GM12878 (cell line): ENCODE results near the gene CYSRT1. TPM values are rescaled to one million over a fixed set of nuclear protein-coding genes. Genes with fewer than 3 reads are reported as not detected.

Source experiments
- ATAC-seq: fragments of 200-7000 bp; cut with Tn5 transposase; 3 replicates; pipeline ENCODE4 v1.9.1; 2020; ENCODE audit warnings: mild to moderate bottlenecking, moderate library complexity
- BruUV-seq: library from RNA; stranded (reverse); fragments of 400-500 nt; replicated peaks from 2 replicates; lab custom pipeline; 2021; lab: Mats Ljungman, UMichigan
- CTCF ChIA-PET: fragments of 300-600 bp; sonication (Branson Sonifier 250); formaldehyde crosslinking; extraction: SDS; loops from one replicate; lab custom pipeline; 2021; ENCODE audit warnings: inconsistent platforms; lab: Yijun Ruan, JAX
- POLR2A ChIA-PET: fragments of 350-600 bp; formaldehyde crosslinking; extraction: SDS; loops from one replicate; lab custom pipeline; 2021; ENCODE audit warnings: inconsistent platforms; lab: Charles Lee
- RAD21 ChIA-PET: fragments of 300-600 bp; sonication (Branson Sonifier 250); formaldehyde crosslinking; loops from one replicate; lab custom pipeline; 2023; ENCODE audit warnings: antibody characterized with exemption; ENCODE audit not compliant: unreplicated experiment; lab: Charles Lee
- SMC1A ChIA-PET: fragments of 300-600 bp; sonication (Branson Sonifier 250); formaldehyde crosslinking; loops from one replicate; lab custom pipeline; 2023; ENCODE audit not compliant: unreplicated experiment, uncharacterized antibody; lab: Charles Lee
- DNase-seq: peaks from one replicate; pipeline ENCODE4 v3.0.0-alpha.2; 2011; ENCODE audit warnings: low read depth, low spot score
- FAIRE-seq: peaks from 3 replicates; lab custom pipeline; 2011; peaks lifted over from hg19 to GRCh38; lab: Jason Lieb, UNC
- H2AFZ ChIP-seq: 2 replicates; pipeline ENCODE4 v1.6.0; 2011; ENCODE audit warnings: low read depth, low read length, control low read depth; ENCODE audit not compliant: control insufficient read depth
- H3K27ac ChIP-seq: 2 replicates; pipeline ENCODE4 v1.5.1; 2011; ENCODE audit warnings: control low read depth; ENCODE audit not compliant: control insufficient read depth, insufficient read depth
- H3K27me3 ChIP-seq, 2 experiments: replicated peaks in 1 of 2; 2 replicates each; pipeline versions ENCODE4 v1.6.0 to v1.6.1; 2011; ENCODE audit warnings: low read length in 1 of 2; ENCODE audit not compliant: control insufficient read depth in 2 of 2, insufficient read depth in 2 of 2
- H3K36me3 ChIP-seq, 2 experiments: 2 replicates each; pipeline ENCODE4 v1.5.1; 2011; ENCODE audit warnings: low read length in 1 of 2; ENCODE audit not compliant: control insufficient read depth in 2 of 2, insufficient read depth in 2 of 2
- H3K4me1 ChIP-seq: 2 replicates; pipeline ENCODE4 v1.6.1; 2011; ENCODE audit warnings: mild to moderate bottlenecking, low read length, moderate library complexity, mixed read lengths; ENCODE audit not compliant: control insufficient read depth, insufficient read depth
- H3K4me2 ChIP-seq: 2 replicates; pipeline ENCODE4 v1.6.0; 2011; ENCODE audit warnings: control low read depth; ENCODE audit not compliant: control insufficient read depth, insufficient read depth
- H3K4me3 ChIP-seq: fragments of 200-600 bp; sonication (generic); 2 replicates; pipeline ENCODE4 v1.5.1; 2016
- H3K79me2 ChIP-seq: 2 replicates; pipeline ENCODE4 v1.6.0; 2011; ENCODE audit warnings: low read length; ENCODE audit not compliant: control insufficient read depth, insufficient read depth
- H3K9ac ChIP-seq: 2 replicates; pipeline ENCODE4 v1.8.0; 2011; ENCODE audit warnings: low read length, control low read depth, mixed read lengths; ENCODE audit not compliant: control insufficient read depth, insufficient read depth
- H3K9me3 ChIP-seq: replicated peaks from 3 replicates; pipeline ENCODE4 v1.5.1; 2011; ENCODE audit warnings: mild to moderate bottlenecking, low read length; ENCODE audit not compliant: control insufficient read depth, insufficient read depth
- H4K20me1 ChIP-seq: 2 replicates; pipeline ENCODE4 v1.6.0; 2011; ENCODE audit not compliant: control insufficient read depth, insufficient read depth
- ATF2 ChIP-seq: IDR thresholded peaks from 2 replicates; pipeline ENCODE4 v1.6.1; 2012; ENCODE audit warnings: low read length, inconsistent platforms
- CBX5 ChIP-seq: sonication (generic); IDR thresholded peaks from 2 replicates; pipeline ENCODE4 v1.6.1; 2016; ENCODE audit warnings: low read depth, moderate library complexity, mild to moderate bottlenecking, inconsistent platforms
- E2F4 ChIP-seq: IDR thresholded peaks from 2 replicates; pipeline ENCODE4 v1.6.1; 2012; ENCODE audit warnings: low read depth, low read length, improper control_type of control experiment
- POLR2A ChIP-seq: IDR thresholded peaks from 2 replicates; pipeline ENCODE4 v1.6.1; 2011; ENCODE audit warnings: low read depth, mild to moderate bottlenecking, low read length
- WGBS: methylation state at CpG from one replicate; pipeline ENCODE4 v1.1.6; 2016; ENCODE audit warnings: low lambda C conversion rate; ENCODE audit not compliant: insufficient replicate concordance, insufficient coverage; ENCODE audit errors: missing lambda C conversion rate; 5-methylcytosine and 5-hydroxymethylcytosine counted together
- in situ Hi-C: fragments of 300-500 bp; cut with MboI; formaldehyde crosslinking; loops from 9 replicates; pipeline ENCODE4 v1.14.3; 2018; ENCODE audit warnings: mixed read lengths
- intact Hi-C: fragments of 100-400 bp; cut with micrococcal nuclease; formaldehyde crosslinking; loops from one replicate; pipeline ENCODE4 v1.14.2; 2022; ENCODE audit not compliant: unreplicated experiment
- polyA plus RNA-seq, 11 experiments: library from polyadenylated mRNA; depleted of rRNA in 4 of 11; unstranded in 6 of 11; stranded (reverse) in 5 of 11; fragments of >200 nt; fragmentation: Nextera tagmentation in 4 of 11; fragmentation: Illumina TruSeq in 1 of 11; extraction: Ambion mirVana in 4 of 11; extraction: Trizol in 1 of 11; gene quantifications; 1 replicate in 1 of 11; 2 replicates in 10 of 11; pipeline versions ENCODE4 v1.2.1 to v1.2.3, GENCODE V29; 2011 to 2016; ENCODE audit warnings: inconsistent platforms in 2 of 11, missing spikeins in 2 of 11, low read depth in 1 of 11
- total RNA-seq, 4 experiments: library from RNA; depleted of rRNA in 3 of 4; stranded (reverse); fragments of >200 nt in 3 of 4; fragmentation: Illumina TruSeq in 1 of 4; extraction: Trizol in 1 of 4; gene quantifications; 2 replicates each; pipeline versions ENCODE4 v1.2.1 to v1.2.3, GENCODE V29; 2013 to 2021
- TF ChIP-seq, protein P1 (sequence below): fragments of 450-650 bp; IDR thresholded peaks from 2 replicates; pipeline ENCODE4 v1.6.1; 2018; ENCODE audit warnings: borderline replicate concordance, mild to moderate bottlenecking; ENCODE audit not compliant: partially characterized antibody

The CYSRT1 gene
- total and polyA plus RNA-seq, 10 of the 15 experiments (the other 5 are each of a cell fraction or from before 2014, with no cell fraction given), result 0.24 to 3.6 (median 0.97) TPM; not detected in 1

GRCh38 chr9:137206602-137207001 is 18.4 kb upstream of the CYSRT1 start (continued):
- no peak for TF ChIP-seq ATF2
- no peak for TF ChIP-seq POLR2A
- TF ChIP-seq, protein P1, sequence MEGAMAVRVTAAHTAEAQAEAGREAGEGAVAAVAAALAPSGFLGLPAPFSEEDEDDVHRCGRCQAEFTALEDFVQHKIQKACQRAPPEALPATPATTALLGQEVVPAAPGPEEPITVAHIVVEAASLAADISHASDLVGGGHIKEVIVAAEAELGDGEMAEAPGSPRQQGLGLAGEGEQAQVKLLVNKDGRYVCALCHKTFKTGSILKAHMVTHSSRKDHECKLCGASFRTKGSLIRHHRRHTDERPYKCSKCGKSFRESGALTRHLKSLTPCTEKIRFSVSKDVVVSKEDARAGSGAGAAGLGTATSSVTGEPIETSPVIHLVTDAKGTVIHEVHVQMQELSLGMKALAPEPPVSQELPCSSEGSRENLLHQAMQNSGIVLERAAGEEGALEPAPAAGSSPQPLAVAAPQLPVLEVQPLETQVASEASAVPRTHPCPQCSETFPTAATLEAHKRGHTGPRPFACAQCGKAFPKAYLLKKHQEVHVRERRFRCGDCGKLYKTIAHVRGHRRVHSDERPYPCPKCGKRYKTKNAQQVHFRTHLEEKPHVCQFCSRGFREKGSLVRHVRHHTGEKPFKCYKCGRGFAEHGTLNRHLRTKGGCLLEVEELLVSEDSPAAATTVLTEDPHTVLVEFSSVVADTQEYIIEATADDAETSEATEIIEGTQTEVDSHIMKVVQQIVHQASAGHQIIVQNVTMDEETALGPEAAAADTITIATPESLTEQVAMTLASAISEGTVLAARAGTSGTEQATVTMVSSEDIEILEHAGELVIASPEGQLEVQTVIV, result no peak
- TF ChIP-seq E2F4, result no peak

DNA sequence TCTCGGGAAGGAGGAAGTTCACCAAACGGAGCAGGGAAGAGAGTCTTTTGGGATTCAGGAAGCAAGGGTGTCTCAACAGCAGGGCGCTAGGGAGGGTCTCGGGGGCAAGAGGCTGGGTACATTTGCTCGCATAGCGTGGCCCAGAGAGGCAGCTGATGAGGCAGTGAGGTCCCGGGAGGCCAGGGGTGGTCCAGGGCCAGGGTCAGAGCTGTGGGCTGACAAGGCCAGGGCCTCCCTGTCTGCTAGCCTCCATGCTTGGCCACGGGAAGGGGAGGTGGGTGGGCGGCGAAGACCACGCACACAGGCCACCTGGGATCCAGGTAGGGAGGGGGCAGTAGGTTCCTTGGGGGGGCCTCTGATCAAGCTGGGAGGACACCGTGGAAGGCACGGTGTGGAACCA is 13.4 kb upstream of the CYSRT1 start:
- Histone ChIP-seq H2AFZ (no peak overlapping the region), H3K9ac (no peak overlapping the region)
- FAIRE-seq (no peak), DNase-seq (no peak)
- ChIA-PET POLR2A (no interaction called here), SMC1A (no interaction called here)
- peak; percentile 56; the same call in 1 of the 2 replicates for TF ChIP-seq POLR2A
- TF ChIP-seq CBX5, result no peak
- TF ChIP-seq, all 136 proteins: peak for 1
- H3K79me2 ChIP-seq, result peaks cover 9% of the 10 kb centered on the region
- no TSS peak for BruUV-seq
- H3K36me3 ChIP-seq, result peaks cover 0 to 4% of the 10 kb centered on the region in 2 experiments; a peak in 3 of 4 replicates
- no peaks in the 10 kb centered on the region for H3K9me3 ChIP-seq
- in situ Hi-C loops, result no loop called here
- 86% methylated on average over 13 of the region's 13 CpGs for WGBS
- CTCF ChIA-PET, result no interaction called here
- no peaks in the 10 kb centered on the region for H4K20me1 ChIP-seq
- H3K27me3 ChIP-seq, result no peaks in the 10 kb centered on the region
- H3K27ac ChIP-seq, result no peak overlapping the region
- H3K4me2 ChIP-seq, result no peak overlapping the region
- H3K4me1 ChIP-seq, result peaks cover 5% of the 10 kb centered on the region
- RAD21 ChIA-PET, result interaction anchor here (1.0 kb wide), 1 partner anchor 12 kb away, joined by 4 read pairs; no protein-coding TSS in a partner anchor
- intact Hi-C loops, result no loop called here
- no peak overlapping the region for H3K4me3 ChIP-seq
- ATAC-seq, result no peak
